Brain pericyte (primary cell): ENCODE results near the gene CYFIP1.
A peak's percentile ranks its signal among the peaks of the same experiment; 100 is the strongest.

Experiments
- DNase-seq: peaks from one replicate; pipeline ENCODE4 v3.0.0-alpha.2; 2012; ENCODE audit warnings: low read depth, low spot score

Gene CYFIP1

GRCh38 chr15:22968366-22968765 lies 11.8 kb downstream of the CYFIP1 start:
- peak; percentile 77 for DNase-seq

GRCh38 chr15:22967084-22967770 lies 12.9 kb downstream of the CYFIP1 start:
- no peak for DNase-seq

- DNase-seq = no peak
Observed at GRCh38 chr15:22966321-22967083, 13.7 kb downstream of the CYFIP1 start.

GRCh38 chr15:22963641-22964040 lies 16.5 kb downstream of the CYFIP1 start:
- no peak for DNase-seq

- no peak for DNase-seq
Observed at GRCh38 chr15:22962611-22963010, 17.6 kb downstream of the CYFIP1 start.

GRCh38 chr15:22961762-22962161 lies 18.4 kb downstream of the CYFIP1 start:
- DNase-seq = no peak

GRCh38 chr15:22960556-22960955 lies 19.6 kb downstream of the CYFIP1 start:
- DNase-seq = no peak

GRCh38 chr15:22960126-22960525 lies 20.0 kb downstream of the CYFIP1 start:
- DNase-seq = no peak

GRCh38 chr15:22959321-22960101 lies 20.7 kb downstream of the CYFIP1 start:
- DNase-seq = no peak

- DNase-seq = no peak
Observed at GRCh38 chr15:22958487-22959280, 21.5 kb downstream of the CYFIP1 start.

- DNase-seq = no peak
Observed at GRCh38 chr15:22956978-22957260, 23.2 kb downstream of the CYFIP1 start.

GRCh38 chr15:22956257-22956977 lies 23.8 kb downstream of the CYFIP1 start:
- DNase-seq = no peak

GRCh38 chr15:22955544-22956119 lies 24.5 kb downstream of the CYFIP1 start:
- no peak for DNase-seq

GRCh38 chr15:22954798-22955543 lies 25.2 kb downstream of the CYFIP1 start:
- DNase-seq = no peak

- DNase-seq = no peak
Observed at GRCh38 chr15:22954326-22954725, 25.8 kb downstream of the CYFIP1 start.

- DNase-seq = no peak
Observed at GRCh38 chr15:22952796-22953579, 27.2 kb downstream of the CYFIP1 start.

- DNase-seq = no peak
Observed at GRCh38 chr15:22951381-22952280, 28.5 kb downstream of the CYFIP1 start.

GRCh38 chr15:22951031-22951380 lies 29.2 kb downstream of the CYFIP1 start:
- no peak for DNase-seq
